DOHH2 (cell line): Measurements from ENCODE around the gene JPH2.

Experiments used
- CTCF ChIP-seq: fragments of 200-600 bp; sonication (generic); IDR thresholded peaks from one replicate; pipeline ENCODE4 v1.5.1; 2014; ENCODE audit warnings: antibody characterized with exemption, mild to moderate bottlenecking, low read depth, low read length; ENCODE audit not compliant: poor library complexity, severe bottlenecking
- EZH2phosphoT487 ChIP-seq: fragments of 200-600 bp; sonication (generic); IDR thresholded peaks from 2 replicates; pipeline ENCODE4 v1.6.1; 2017; ENCODE audit warnings: borderline replicate concordance, mild to moderate bottlenecking, antibody characterized with exemption, low read length, moderate library complexity, mixed read lengths

- TF ChIP-seq CTCF (no peak), EZH2phosphoT487 (no peak)
Observed at GRCh38 chr20:44106615-44107014, 80.4 kb downstream of the JPH2 start.
